ENCODE measurements around the gene C17orf67. TPM values are rescaled to one million over a fixed set of nuclear protein-coding genes. Genes with fewer than 3 reads are reported as not detected.

C17orf67 gene
- total and polyA plus RNA-seq, 2 of the 8 experiments (the other 6 are each of a cell fraction or from before 2014, with no cell fraction given) = 0.67 to 2.2 TPM

DNA sequence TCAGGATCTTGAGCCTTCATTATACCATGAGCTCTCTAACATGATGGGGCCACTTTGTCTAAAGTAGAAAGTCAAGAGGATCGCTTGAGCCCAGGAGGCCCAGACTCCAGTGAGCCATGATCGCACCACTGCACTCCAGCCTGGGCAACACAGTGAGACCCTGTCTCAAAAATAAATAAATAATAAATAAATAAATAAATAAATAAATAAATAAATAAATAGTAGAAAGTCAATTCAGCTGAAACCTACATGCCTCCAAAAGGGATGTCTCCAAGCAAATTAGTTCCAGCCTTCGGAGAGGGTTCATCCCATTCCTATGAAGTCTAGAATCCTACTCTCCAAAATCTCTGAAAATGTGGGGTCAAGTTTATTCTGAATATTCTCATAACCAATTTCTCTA lies 26.0 kb downstream of the C17orf67 start:
- H3K79me1 ChIP-seq (ENCODE audit: low read depth, low read length) = 0 out of 2 replicates have a peak, but pooled peaks cover 2% of the 10 kb centered on the region
- FAIRE-seq (no peak), DNase-seq (ENCODE audit: low read depth in 1 of 2, low spot score in 2 of 2) (no peak)
- H3K36me3 ChIP-seq (ENCODE audit: control insufficient read depth in 2 of 4, insufficient read depth in 4 of 4, low read length in 3 of 4) = no peaks in the 10 kb centered on the region
- no peak overlapping the region for H4K8ac ChIP-seq (ENCODE audit: extremely low read depth, insufficient read depth, low read length)
- no peak overlapping the region for H3K18ac ChIP-seq (ENCODE audit: extremely low read depth, low read length)
- CTCF ChIA-PET (ENCODE audit: partially characterized antibody) = interaction anchor here (2.7 kb wide), 1 partner anchor 12 kb away, joined by 8 read pairs; no protein-coding TSS in a partner anchor
- H4K91ac ChIP-seq (replicated peaks; ENCODE audit: insufficient read length, low read length) = no peak overlapping the region
- no peak overlapping the region for H3K14ac ChIP-seq (ENCODE audit: insufficient read length)
- no peak overlapping the region for H2AFZ ChIP-seq (ENCODE audit: low read length)
- no peaks in the 10 kb centered on the region for H3K27me3 ChIP-seq (replicated peaks in 1 of 4; ENCODE audit: control insufficient read depth in 3 of 4, extremely low read depth in 1 of 4, insufficient read depth in 3 of 4, low read length in 3 of 4)
- H3K79me2 ChIP-seq (ENCODE audit: control insufficient read depth in 1 of 2, insufficient read depth in 2 of 2, low read length in 2 of 2) = no peaks in the 10 kb centered on the region
- no peaks in the 10 kb centered on the region for H3K4me1 ChIP-seq (replicated peaks in 1 of 4; ENCODE audit: control insufficient read depth in 3 of 4, insufficient read depth in 4 of 4, low read length in 3 of 4)
- peaks cover 12% of the 10 kb centered on the region; the same call in 1 of the 2 replicates for H3K23me2 ChIP-seq (ENCODE audit: low read depth, low read length)
- H3K23ac ChIP-seq (ENCODE audit: insufficient read length) = no peak overlapping the region
- POLR2A ChIA-PET (ENCODE audit: partially characterized antibody) = no interaction called here
- H2BK12ac ChIP-seq (ENCODE audit: low read depth, low read length) = no peak overlapping the region
- H3K4ac ChIP-seq (replicated peaks; ENCODE audit: insufficient read length, low read depth, low read length) = no peak overlapping the region
- no peak for TF ChIP-seq CEBPB (IDR thresholded peaks at IDR 0.05; ENCODE audit: low read depth, low read length)
- no peak for TF ChIP-seq CBX5 (IDR thresholded peaks at IDR 0.05; ENCODE audit: low read depth, low read length)
- no peak for TF ChIP-seq ASH2L (IDR thresholded peaks at IDR 0.05; ENCODE audit: low read length)
- no peak for TF ChIP-seq TEAD4 (IDR thresholded peaks at IDR 0.05; ENCODE audit: low read depth, low read length)
- TF ChIP-seq SRF (IDR thresholded peaks at IDR 0.05; ENCODE audit: low read depth, low read length) = no peak
- TF ChIP-seq POLR2AphosphoS5 (IDR thresholded peaks at IDR 0.05; ENCODE audit: low read depth, low read length) = no peak
- no peak overlapping the region for H3K9ac ChIP-seq (replicated peaks in 1 of 4; ENCODE audit: extremely low read depth in 1 of 4, low read depth in 3 of 4, low read length in 3 of 4)
- no peak overlapping the region for H2BK120ac ChIP-seq (replicated peaks; ENCODE audit: low read depth, low read length)
- no peak overlapping the region for H2BK5ac ChIP-seq (ENCODE audit: low read depth, low read length)
- H2BK20ac ChIP-seq (ENCODE audit: low read length) = no peak overlapping the region
- no peaks in the 10 kb centered on the region for H3K9me3 ChIP-seq (ENCODE audit: insufficient read depth in 2 of 2, low read depth in 1 of 2, low read length in 1 of 2)
- H2AK5ac ChIP-seq (ENCODE audit: low read depth, low read length) = no peak overlapping the region
- 91% methylated on average over 3 of the region's 3 CpGs; no CpG with 5 or more reads in 1 of the 2 experiments for WGBS, 2 experiments (ENCODE audit: extremely low coverage in 1 of 2, insufficient coverage in 1 of 2, insufficient read length in 1 of 2, insufficient replicate concordance in 2 of 2, low coverage in 1 of 2, low lambda C conversion rate in 2 of 2, missing lambda C conversion rate in 1 of 2)
- H3K27ac ChIP-seq (ENCODE audit: low read depth, low read length) = no peak overlapping the region
- H3K4me3 ChIP-seq (ENCODE audit: extremely low read depth in 1 of 4, insufficient read depth in 2 of 4, low read depth in 3 of 4, low read length in 4 of 4) = no peak overlapping the region
- peaks cover 0 to 3% of the 10 kb centered on the region in 2 experiments for H4K20me1 ChIP-seq (replicated peaks in 1 of 2; ENCODE audit: control insufficient read depth in 1 of 2, insufficient read depth in 2 of 2, low read length in 2 of 2)
- no peak overlapping the region for H3K4me2 ChIP-seq (ENCODE audit: insufficient read depth in 1 of 2, low read depth in 2 of 2, low read length in 2 of 2)
- H3K56ac ChIP-seq (replicated peaks; ENCODE audit: insufficient read length, low read depth, low read length) = no peak overlapping the region
- H4K5ac ChIP-seq (ENCODE audit: insufficient read length, low read depth, low read length) = no peak overlapping the region
- no peak overlapping the region for H2BK15ac ChIP-seq (ENCODE audit: low read length)

All from H1 (cell line).